Activated CD8-positive, alpha-beta memory T cell treated with anti-CD3 and anti-CD28 coated beads for 1 hour (primary cell): ENCODE data around the gene PIGL.
"Not testable (repeated sequence)": the region's sequence is repeated elsewhere in the genome, so short reads cannot be mapped to it uniquely, and the experiment has no call there.

Experiments
- DNase-seq, 2 donors: peaks; one replicate each; pipeline ENCODE4 v3.0.0-alpha.2; 2020; ENCODE audit warnings: low read depth in 1 of 2; ENCODE audit errors: extremely low read depth in 1 of 2

Gene PIGL

DNA sequence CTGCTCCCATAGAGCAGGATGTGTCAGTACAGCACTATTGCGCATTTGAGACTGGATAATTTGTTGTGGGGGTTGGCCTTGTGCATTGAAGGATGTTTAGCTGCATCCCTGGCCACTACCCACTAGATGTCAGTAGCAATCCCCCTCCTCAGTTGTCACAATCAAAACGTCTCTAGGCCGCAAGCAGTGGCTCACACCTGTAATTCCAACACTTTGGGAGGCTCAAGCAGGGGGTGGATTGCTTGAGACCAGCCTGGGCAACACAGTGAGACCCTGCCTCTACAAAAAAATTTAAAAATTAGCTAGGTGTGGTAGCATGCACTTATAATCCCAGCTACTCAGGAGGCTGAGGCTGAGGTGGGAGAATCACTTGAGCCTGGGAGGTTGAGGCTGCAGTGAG is 87.8 kb downstream of the PIGL start:
- no peak for DNase-seq

DNA sequence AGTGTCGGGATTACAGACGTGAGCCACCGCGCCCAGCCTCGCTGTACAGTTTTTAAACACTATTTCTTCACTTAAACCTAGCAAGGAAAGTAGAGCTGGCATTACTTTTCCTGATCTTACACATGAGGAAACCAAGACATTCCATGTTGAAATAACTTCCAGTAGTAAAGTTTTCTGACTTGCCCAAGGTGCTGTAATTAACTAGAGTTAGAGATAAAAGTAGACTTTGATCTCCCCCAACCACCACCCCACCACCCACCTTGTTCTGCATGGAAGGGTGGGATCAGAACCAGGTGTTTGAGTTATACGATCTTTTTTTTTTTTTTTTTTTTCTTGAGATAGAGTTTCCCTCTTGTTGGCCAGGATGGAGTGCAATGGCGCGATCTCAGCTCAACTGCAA is 89.2 kb downstream of the PIGL start:
- no peak for DNase-seq

DNA sequence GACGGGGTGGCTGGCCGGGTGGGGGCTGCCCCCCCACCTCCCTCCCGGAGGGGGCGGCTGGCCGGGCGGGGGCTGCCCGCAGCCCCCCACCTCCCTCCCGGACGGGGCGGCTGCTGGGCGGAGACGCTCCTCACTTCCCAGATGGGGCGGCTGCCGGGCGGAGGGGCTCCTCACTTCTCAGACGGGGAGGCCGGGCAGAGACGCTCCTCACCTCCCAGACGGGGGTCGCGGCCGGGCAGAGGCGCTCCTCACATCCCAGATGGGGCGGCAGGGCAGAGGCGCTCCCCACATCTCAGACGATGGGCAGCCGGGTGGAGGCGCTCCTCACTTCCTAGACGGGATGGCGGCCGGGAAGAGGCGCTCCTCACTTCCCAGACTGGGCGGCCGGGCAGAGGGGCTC is 95.1 kb downstream of the PIGL start:
- not testable (repeated sequence) for DNase-seq

DNA sequence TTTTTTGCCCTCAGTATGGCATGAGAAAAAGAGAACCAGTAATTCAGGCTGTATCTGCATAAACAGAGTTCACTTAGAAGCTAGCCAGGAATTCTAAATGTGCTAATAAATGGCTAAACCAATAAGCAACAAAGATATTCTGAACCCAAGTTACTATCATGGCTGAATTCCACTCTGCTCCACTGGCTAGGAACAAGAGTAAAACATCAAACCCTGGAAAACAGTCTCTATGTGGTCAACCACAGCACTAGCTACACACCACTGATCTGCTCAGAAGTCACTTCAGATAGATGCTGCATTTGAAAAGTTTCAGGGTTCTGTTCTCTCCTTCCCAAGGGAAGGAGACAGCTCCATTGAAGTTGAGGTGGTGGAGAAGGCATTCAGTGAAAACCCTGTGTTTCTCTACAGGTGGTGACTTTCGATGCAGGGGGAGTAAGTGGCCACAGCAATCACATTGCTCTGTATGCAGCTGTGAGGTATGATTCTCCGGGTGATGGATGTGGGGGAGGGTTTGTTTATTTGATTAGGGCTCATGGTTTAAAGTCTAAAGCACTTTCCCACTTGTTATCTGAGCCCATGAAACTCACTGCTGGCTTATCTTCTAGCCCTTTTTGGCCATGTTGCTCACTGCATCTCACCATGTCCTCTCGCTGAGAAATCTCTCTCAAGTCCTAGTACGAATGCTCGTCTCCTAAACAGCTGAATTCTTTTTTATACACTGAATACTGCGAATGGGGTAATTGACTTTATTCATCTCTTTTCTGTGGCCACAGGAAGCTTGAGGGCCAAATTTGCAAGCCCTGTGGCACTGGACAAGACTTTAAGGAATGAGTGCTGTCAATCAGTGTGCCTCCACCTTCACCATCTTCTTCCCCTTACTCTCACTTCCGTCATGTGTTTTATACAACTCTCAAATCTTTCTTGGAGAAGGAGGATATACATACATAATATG is 96.4 kb downstream of the PIGL start:
- no peak for DNase-seq

DNA sequence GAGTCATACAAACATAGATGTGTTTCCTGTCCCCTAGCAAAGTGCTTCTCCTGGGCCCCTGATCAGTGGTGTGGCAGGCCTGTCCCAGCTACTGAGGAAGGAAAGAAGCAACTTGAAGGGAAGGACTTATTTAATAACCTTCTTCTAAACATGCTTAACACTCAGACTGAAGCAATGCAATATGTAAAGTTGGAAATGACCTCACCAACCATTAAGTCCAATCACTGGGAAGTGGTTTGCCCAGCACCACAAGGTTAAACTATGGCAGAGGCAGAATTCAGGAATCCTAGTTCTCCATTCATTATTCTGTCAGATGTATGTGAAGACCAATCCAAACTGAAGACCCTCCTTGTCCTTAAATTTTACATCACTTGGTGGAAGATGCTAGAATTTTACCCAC is 97.2 kb downstream of the PIGL start:
- no peak for DNase-seq

DNA sequence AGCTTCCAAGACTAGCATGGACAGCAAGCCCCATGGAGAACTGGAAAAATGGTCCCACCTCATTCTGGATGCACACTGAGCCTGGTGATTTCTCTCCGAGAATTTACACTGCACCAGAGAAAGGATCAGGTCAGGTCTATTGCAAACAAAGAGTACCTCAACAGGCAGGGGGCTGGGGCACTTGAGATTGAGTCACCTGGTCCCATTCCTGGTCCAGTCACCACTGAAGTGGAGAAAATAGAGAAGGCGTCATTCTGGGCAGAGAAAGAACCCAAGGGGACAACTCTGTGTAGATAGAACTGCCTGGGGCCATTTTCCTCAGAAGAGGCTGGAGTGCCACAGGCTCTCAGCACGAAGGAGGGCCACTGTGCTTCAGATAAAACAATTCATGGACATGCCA is 97.8 kb downstream of the PIGL start:
- DNase-seq, result no peak

GRCh38 chr17:16319969-16320368 is 103.0 kb downstream of the PIGL start:
- DNase-seq, result no peak

DNA sequence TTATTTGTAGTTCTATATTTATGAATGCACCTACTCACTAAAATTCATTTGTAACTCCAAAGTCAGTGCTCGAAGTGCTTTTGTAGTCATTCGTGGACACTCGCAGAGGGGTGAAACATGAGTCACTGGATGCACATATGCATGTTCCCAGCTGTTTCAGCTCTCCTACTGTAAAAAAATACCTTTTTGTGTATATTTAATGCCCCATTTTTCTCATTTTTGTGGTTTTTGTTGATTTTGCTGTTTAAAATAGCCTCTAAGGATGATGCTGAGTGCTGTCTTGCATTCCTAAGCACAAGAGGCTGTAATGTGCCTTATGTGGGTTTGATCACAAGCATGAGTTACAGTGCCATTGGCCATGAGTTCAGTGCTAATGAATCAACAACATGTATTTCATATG is 105.6 kb downstream of the PIGL start:
- DNase-seq, result no peak

DNA sequence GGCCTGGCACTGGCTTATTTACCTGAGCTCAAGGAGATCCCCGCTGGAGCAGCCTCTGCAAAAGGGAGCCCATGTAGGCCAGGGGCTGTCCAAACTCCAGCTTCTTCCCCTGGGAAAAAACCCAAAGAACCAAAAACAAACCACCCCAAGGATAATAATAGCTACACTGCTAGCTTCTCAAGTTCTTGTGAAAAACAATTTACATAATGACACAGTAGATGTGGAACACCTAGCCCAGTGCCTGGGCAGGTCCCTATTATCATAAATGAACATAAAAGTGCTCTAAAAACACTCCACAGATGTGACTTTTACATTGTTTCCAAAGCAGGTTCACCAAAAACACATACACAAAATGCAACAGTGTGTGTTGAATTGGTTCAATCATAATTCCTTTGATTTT is 109.0 kb downstream of the PIGL start:
- no peak for DNase-seq

GRCh38 chr17:16327018-16327417 is 110.0 kb downstream of the PIGL start:
- no peak for DNase-seq

DNA sequence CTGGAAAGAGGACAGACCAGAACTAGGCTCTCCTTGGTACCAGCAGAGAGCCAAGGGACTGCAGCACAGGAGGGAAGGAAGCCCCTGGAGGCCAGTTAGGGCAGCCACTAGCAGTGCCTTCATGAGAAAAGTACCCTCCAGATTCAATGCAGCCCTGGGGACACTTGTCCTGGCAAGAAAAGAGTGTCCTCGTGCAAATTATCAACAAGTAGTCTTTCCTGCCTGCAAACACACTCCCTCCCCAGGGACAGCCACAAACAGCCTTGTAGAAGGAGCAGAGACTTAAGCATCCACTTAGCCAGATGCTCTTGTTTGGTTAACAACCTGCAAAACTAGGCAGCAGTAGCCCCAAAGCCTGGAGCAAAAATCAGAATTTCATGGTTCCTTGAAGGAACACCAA is 112.0 kb downstream of the PIGL start:
- DNase-seq, result no peak

DNA sequence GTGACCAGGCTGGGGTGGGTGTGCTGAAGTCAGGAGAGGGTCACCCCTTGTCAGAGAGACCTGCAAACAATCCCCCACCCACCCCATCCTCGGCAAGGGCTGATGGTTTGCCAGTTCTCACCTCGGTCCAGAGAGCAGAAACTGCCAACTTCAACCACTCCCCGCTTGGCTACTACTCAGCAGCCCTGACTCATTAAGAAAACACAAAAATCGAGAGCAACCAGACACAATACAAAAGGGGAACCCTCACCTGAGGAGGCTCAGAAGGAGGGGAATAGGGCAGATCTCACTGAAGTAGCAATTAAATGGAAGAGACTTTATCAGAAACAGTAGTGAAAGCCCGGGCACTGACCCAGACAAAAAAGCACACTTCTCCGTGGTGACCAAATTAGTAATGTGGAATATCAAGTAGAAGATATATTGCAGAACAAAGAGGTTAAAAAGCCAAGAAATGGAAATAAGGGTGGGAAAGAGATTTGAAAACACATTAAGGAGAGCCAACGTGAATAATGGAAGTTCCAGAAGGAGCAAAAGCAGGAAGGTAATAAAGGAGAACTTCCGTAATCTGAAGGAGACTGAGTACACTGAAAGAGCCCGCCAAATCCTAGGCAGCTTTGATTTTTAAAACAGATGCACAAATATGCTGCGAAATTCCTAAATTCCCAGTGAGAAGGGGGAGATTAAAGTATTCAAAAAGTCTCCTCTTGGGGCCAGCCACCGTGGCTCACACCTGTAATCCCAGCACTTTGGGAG is 112.7 kb downstream of the PIGL start:
- DNase-seq, result no peak

DNA sequence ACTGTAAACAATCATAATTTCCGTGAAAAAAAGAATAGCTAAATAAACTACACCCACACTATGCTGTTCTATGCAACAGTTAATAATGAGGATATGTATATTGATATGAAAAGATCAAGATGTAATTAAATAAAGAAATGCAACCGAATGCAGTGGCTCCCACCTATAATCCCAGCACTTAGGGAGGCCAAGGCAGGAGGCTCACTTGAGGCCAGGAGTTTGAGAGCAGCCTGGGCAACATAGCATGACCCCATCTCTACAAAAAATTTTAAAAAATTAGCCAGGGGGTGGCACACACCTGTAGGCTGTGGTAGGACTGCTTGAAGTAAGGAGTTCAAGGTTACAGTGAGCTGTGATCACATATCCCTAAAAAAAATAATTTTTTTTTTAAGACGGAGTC is 121.4 kb downstream of the PIGL start:
- DNase-seq, result no peak

GRCh38 chr17:16339402-16339801 is 122.4 kb downstream of the PIGL start:
- no peak for DNase-seq

- DNase-seq, result no peak
Observed at GRCh38 chr17:16339959-16340358, 122.9 kb downstream of the PIGL start.

- DNase-seq, result no peak
Observed at GRCh38 chr17:16342979-16343378, 126.0 kb downstream of the PIGL start.

GRCh38 chr17:16343569-16343968 is 126.6 kb downstream of the PIGL start:
- no peak for DNase-seq

DNA sequence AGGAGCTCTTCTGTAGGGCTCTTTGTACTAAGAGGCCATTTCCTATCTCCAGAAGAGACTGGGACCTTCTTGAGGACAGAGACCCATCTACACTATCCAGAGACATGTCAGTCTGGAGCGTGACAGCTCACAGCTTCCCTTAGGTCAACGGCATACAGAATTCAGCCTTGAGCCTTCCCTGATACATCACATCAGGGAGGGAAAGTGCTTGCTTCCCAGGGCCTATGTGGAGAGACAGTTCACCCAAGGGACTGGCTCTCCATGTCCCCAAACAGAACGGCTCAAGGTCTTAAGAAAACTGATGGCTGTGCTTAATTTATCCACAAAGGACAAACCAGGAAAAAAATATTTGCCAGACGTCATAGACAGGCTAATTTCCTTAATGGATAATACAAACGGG is 128.6 kb downstream of the PIGL start:
- no peak for DNase-seq

DNA sequence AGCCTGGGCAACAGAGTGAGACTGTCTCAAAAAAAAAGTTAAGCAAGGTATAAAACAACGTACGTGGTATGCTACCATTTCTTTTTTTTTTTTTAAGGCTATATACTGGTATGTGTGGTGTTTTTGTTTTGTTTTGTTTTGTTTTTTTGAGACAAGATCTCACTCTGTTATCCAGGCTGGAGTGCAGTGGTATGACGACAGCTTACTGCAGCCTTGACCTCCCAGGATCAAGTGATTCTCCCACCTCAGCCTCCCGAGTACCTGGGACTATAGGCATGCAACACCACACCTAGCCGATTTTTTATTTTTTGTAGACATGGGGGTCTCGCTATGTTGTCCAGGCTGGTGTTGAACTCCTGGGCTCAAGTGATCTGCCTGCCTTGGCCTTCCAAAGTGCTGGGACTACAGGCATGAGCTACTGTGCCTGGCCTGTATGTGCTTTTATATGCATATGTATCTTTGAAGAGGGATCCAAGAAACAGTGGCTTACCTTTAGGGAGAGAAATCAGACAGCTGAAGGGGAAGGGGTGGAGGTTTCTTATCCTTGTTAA is 129.8 kb downstream of the PIGL start:
- DNase-seq, result no peak

DNA sequence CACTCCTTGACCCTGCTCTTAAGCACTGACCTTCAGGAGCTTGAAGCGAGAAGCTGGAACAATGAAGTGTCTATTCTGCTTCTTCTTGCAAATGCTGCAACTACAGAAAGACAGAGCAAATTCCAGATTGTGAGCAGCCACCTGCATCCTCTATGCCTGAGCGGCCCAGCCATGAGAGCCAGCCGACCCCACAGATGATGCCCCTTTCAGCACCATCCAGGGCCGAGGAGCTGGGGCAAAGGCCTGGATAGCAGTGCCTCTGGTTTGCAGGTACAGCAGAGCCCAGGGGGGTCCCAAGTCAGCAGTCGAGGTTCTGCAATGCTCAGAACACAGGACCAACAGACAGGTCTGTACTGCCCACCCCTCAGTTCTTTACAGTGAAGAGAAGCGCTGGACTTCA is 131.6 kb downstream of the PIGL start:
- DNase-seq, result no peak

DNA sequence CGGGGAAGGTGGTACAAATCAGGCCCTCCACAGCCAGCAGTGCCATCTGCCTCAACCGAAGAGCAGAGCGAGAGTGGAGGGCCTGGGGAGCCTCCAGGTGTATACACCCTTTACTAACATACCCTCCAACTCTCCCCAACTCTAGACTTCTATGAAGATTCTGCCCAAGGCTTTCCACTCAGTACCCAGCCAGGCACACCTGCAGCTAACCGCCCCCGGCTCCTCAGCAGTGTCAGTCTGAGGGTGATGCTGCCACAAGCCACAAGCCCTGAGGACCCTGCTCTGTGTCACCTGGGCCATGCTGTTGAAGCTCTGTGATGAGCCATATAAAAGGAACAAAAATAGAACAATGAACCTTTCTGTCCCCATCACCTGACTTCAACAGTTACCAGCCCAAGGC is 132.4 kb downstream of the PIGL start:
- DNase-seq, result no peak

DNA sequence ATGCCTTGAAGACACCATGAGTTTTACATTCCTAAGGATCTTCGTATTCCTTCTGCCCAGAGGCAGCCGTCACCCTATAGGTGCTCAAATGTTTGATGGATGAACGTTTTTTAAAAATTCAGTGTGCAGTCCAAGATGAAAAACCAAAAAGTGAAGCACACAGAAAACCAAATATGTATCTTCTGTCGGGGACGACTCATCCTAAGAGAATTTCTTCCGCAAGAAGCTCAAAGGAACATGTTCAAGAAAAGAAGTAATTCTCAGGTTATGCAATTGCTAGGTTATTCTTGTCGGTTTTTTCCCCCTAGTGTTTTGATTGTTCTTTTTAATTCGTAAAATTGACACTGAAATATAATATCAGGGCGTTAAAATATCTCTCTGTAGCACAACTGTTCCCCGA is 134.8 kb downstream of the PIGL start:
- no peak for DNase-seq
